Measurements from ENCODE around the gene PLEKHH3. TPM values are rescaled to one million over a fixed set of nuclear protein-coding genes. Genes with fewer than 3 reads are reported as not detected.

PLEKHH3 gene
- total RNA-seq, 1 experiment from 2014 or later = 66.3 TPM

GRCh38 chr17:42686520-42687128 lies 9.8 kb upstream of the PLEKHH3 start:
- RAD21 ChIA-PET (ENCODE audit: low non-redundant PET in 1 of 2, low total read pairs in 2 of 2, uncharacterized antibody in 2 of 2, unreplicated experiment in 2 of 2) = no interaction called here
- intact Hi-C loops (cut with micrococcal nuclease) = no loop called here
- peaks cover 12 to 17% of the 10 kb centered on the region in 2 experiments for H3K4me1 ChIP-seq (ENCODE audit: control insufficient read depth in 1 of 2, insufficient read depth in 2 of 2, low read length in 2 of 2)

More at GRCh38 chr17:42686520-42687128, 9.8 kb upstream of the PLEKHH3 start:
- Histone ChIP-seq H3K9me2 (ENCODE audit: insufficient read depth) (no peaks in the 10 kb centered on the region), H3K36me3 (ENCODE audit: control insufficient read depth in 1 of 2, insufficient read depth in 2 of 2, low read length in 2 of 2) (no peaks in the 10 kb centered on the region; a peak in 1 of 4 replicates), H3K4me2 (ENCODE audit: low read length) (no peak overlapping the region), H3K79me2 (ENCODE audit: insufficient read depth, low read length) (no peaks in the 10 kb centered on the region), H2AFZ (ENCODE audit: low read depth, low read length, poor library complexity, severe bottlenecking) (no peak overlapping the region), H3K9me3 (ENCODE audit: control insufficient read depth in 1 of 2, insufficient read depth in 1 of 2, low read depth in 1 of 2, low read length in 2 of 2) (no peaks in the 10 kb centered on the region), H3K27ac (ENCODE audit: low read depth, low read length) (no peak overlapping the region), H3K9ac (ENCODE audit: low read length) (no peak overlapping the region), H3K4me3 (replicated peaks in 1 of 2; ENCODE audit: low read depth in 1 of 2, low read length in 2 of 2) (no peak overlapping the region), H3K27me3 (ENCODE audit: insufficient read depth, low read length) (no peaks in the 10 kb centered on the region), H4K20me1 (ENCODE audit: insufficient read depth) (no peaks in the 10 kb centered on the region)
- BruUV-seq (replicated peaks) = no TSS peak
- ChIA-PET CTCF (no interaction called here), POLR2A (no interaction called here)
- DNase-seq (ENCODE audit: low read depth, low spot score) (no peak), ATAC-seq (no peak)
- no peak for TF ChIP-seq SP1 (IDR thresholded peaks at IDR 0.05; ENCODE audit: low read depth)
- no peak for TF ChIP-seq CEBPB (IDR thresholded peaks at IDR 0.05; ENCODE audit: low read depth)
- no peak for TF ChIP-seq POLR2A (IDR thresholded peaks at IDR 0.05; ENCODE audit: borderline replicate concordance, extremely low read depth, insufficient read depth, insufficient read length)
- TF ChIP-seq SIN3A (IDR thresholded peaks at IDR 0.05; ENCODE audit: low read depth) = no peak
- no peak for TF ChIP-seq EGR1 (IDR thresholded peaks at IDR 0.05; ENCODE audit: low read depth)
- no peak for TF ChIP-seq ZBTB33 (IDR thresholded peaks at IDR 0.05; ENCODE audit: extremely low read depth, insufficient replicate concordance, low read length)
- no peak for TF ChIP-seq FOSL1 (IDR thresholded peaks at IDR 0.05; ENCODE audit: low read depth)
- no peak for TF ChIP-seq ELF1 (IDR thresholded peaks at IDR 0.05; ENCODE audit: borderline replicate concordance, low read depth)
- no peak for TF ChIP-seq EZH2phosphoT487 (IDR thresholded peaks at IDR 0.05; ENCODE audit: borderline replicate concordance)
- no peak for TF ChIP-seq MAX (IDR thresholded peaks at IDR 0.05)
- TF ChIP-seq POLR2AphosphoS5 (IDR thresholded peaks at IDR 0.05; ENCODE audit: low read depth, low read length) = no peak
- TF ChIP-seq CBX3 (IDR thresholded peaks at IDR 0.05; ENCODE audit: low read depth) = no peak
- TF ChIP-seq SRF (IDR thresholded peaks at IDR 0.05; ENCODE audit: low read depth) = no peak
- no peak for TF ChIP-seq ZFX (IDR thresholded peaks at IDR 0.05)
- TF ChIP-seq RAD21 (IDR thresholded peaks at IDR 0.05; ENCODE audit: low read depth) = no peak
- TF ChIP-seq ZNF274 (IDR thresholded peaks at IDR 0.05; ENCODE audit: low read depth, low read length) = no peak
- TF ChIP-seq, protein P1, sequence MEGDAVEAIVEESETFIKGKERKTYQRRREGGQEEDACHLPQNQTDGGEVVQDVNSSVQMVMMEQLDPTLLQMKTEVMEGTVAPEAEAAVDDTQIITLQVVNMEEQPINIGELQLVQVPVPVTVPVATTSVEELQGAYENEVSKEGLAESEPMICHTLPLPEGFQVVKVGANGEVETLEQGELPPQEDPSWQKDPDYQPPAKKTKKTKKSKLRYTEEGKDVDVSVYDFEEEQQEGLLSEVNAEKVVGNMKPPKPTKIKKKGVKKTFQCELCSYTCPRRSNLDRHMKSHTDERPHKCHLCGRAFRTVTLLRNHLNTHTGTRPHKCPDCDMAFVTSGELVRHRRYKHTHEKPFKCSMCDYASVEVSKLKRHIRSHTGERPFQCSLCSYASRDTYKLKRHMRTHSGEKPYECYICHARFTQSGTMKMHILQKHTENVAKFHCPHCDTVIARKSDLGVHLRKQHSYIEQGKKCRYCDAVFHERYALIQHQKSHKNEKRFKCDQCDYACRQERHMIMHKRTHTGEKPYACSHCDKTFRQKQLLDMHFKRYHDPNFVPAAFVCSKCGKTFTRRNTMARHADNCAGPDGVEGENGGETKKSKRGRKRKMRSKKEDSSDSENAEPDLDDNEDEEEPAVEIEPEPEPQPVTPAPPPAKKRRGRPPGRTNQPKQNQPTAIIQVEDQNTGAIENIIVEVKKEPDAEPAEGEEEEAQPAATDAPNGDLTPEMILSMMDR (IDR thresholded peaks at IDR 0.05 in 2 of 3, conservative IDR thresholded peaks at IDR 0.05 in 1 of 3; ENCODE audit: borderline replicate concordance in 1 of 3, insufficient read depth in 1 of 3, low read depth in 2 of 3, low read length in 2 of 3) = no peak
- TF ChIP-seq REST (IDR thresholded peaks at IDR 0.05; ENCODE audit: low read depth) = no peak
- TF ChIP-seq TCF7L2 (IDR thresholded peaks at IDR 0.05; ENCODE audit: borderline replicate concordance, extremely low read depth, insufficient read depth, insufficient read length) = no peak
- no peak for TF ChIP-seq EZH2 (IDR thresholded peaks at IDR 0.05)

All from HCT116 (cell line).